KOPT-K1 (cell line): Measurements from ENCODE around the gene MYO9A.
"Not testable (repeated sequence)": the region's sequence is repeated elsewhere in the genome, so short reads cannot be mapped to it uniquely, and the experiment has no call there.

Experiments
- H3K27ac ChIP-seq: fragments of 200-600 bp; sonication (generic); 2 replicates; pipeline ENCODE4 v1.5.1; 2016; ENCODE audit warnings: antibody characterized with exemption, mild to moderate bottlenecking, low read depth, low read length; ENCODE audit not compliant: poor library complexity, severe bottlenecking
- H3K36me3 ChIP-seq: fragments of 200-600 bp; sonication (generic); 2 replicates; pipeline ENCODE4 v1.5.1; 2017; ENCODE audit warnings: antibody characterized with exemption, mild to moderate bottlenecking, low read length, moderate library complexity; ENCODE audit not compliant: insufficient read depth
- H3K9me3 ChIP-seq: fragments of 200-600 bp; sonication (generic); 2 replicates; pipeline ENCODE4 v1.5.1; 2017; ENCODE audit warnings: antibody characterized with exemption, low read length, mild to moderate bottlenecking; ENCODE audit not compliant: insufficient read depth, poor library complexity, severe bottlenecking

The MYO9A gene

DNA sequence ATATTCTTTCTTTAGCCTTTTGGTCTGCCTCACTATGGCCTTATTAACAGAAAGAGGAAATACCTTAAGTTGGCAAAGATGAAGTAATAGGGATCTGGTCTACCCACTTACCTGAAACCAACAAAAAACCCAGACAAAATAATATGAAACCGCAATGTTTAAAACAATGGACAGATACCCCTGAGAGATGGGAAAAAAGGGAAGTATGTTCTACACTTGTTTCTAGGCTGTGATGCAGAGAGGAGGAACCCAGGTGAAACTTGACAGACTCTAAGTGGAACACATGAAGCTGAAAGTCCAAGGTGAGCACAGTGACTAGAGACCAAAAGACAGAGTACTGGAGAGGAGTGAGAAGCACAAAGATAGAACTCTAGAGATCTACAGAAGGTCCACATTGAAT, 229.2 kb downstream of the MYO9A start:
- Histone ChIP-seq H3K27ac (no peak overlapping the region), H3K36me3 (peaks cover 26% of the 10 kb centered on the region), H3K9me3 (no peaks in the 10 kb centered on the region)

DNA sequence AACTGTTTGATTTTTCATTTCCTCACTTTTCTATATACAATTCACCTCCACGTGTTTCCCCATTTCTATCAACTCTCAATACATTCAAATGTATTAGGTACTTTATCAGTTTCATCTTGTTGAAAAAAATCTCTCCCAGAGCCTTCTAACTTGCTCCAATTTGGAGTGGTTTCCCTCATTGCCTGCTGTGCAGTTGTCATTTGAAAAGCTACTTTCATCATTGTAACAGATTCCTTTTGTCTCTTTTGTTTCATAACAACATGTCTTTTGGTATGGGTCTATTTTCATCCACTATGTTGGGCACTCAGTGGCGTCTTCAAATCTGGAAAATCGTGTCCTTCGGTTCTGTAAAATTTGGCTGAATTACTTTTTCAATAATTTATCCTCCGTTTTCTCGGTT, 232.6 kb downstream of the MYO9A start:
- Histone ChIP-seq H3K36me3 (peaks cover 20% of the 10 kb centered on the region; the same call in 1 of the 2 replicates), H3K27ac (no peak overlapping the region), H3K9me3 (no peaks in the 10 kb centered on the region)

DNA sequence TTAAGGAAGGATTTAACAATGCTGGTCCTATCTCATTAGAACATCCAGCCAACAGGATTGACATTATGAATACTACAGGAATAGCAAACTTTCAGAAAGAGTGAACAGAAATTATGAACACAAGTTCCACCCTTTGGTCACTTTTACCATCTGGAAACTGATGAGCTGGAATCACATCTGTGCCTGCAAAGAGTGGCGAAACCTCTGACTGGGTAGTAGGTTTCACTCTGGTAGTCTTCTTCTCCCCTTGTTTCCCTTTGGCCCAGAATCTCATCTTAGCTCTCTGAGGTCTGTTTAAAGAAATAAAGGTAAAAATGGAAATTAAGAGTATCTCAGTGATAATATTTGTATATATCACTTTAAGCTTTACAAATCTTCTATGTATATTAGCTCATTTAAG, 234.5 kb downstream of the MYO9A start:
- no peaks in the 10 kb centered on the region for H3K9me3 ChIP-seq
- H3K27ac ChIP-seq = no peak overlapping the region
- H3K36me3 ChIP-seq = peaks cover 36% of the 10 kb centered on the region

DNA sequence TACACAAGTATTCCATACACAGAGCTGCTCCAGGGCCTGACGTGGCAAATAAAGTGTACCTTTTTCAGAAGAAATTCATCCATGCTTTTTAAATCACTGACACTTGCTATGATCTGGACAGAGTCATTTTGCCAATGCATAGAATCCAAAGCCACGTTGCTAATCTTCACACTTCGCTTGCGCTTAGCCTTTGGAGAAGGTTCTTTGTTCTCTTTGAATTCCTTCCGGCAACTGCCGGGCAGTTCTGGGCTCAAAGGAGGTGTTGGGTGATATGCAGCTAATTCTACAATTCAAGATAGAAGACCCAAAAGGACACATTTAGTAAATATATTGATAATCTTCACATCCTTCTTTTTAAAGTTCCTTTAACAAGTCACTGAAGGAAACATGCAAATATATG, 237.7 kb downstream of the MYO9A start:
- Histone ChIP-seq H3K36me3 (peaks cover 31% of the 10 kb centered on the region), H3K9me3 (no peaks in the 10 kb centered on the region), H3K27ac (no peak overlapping the region)

DNA sequence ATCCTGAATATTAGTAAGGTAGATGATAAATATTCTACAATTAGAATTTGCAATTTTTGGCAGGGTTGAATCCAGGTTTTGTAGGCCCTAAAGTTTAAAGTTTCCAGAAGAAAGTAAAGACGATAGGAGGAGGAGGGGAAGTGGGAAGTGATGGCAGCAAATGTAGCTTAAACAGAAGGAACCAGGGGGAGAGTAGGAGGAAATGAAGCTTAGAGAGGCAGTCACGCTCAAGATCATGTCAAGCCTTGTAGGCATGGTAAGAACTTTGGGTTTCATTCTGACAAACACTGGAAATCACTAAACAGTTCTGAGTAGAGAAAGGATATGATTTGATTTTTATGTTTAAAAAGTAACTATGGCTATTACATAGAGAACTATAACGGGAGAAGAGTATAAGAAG, 243.7 kb downstream of the MYO9A start:
- H3K36me3 ChIP-seq = peaks cover 12% of the 10 kb centered on the region
- no peak overlapping the region for H3K27ac ChIP-seq
- no peaks in the 10 kb centered on the region for H3K9me3 ChIP-seq

DNA sequence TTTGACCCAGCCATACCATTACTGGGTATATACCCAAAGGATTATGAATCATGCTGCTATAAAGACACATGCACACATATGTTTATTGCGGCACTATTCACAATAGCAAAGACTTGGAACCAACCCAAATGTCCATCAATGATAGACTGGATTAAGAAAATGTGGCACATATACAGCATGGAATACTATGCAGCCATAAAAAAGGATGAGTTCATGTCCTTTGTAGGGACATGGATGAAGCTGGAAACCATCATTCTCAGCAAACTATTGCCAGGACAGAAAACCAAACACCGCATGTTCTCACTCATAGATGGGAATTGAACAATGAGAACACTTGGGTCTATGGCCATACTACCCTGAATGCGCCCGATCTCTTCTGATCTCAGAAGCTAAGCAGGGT, 259.7 kb downstream of the MYO9A start:
- not testable (repeated sequence) for H3K27ac ChIP-seq, H3K36me3 ChIP-seq, H3K9me3 ChIP-seq

DNA sequence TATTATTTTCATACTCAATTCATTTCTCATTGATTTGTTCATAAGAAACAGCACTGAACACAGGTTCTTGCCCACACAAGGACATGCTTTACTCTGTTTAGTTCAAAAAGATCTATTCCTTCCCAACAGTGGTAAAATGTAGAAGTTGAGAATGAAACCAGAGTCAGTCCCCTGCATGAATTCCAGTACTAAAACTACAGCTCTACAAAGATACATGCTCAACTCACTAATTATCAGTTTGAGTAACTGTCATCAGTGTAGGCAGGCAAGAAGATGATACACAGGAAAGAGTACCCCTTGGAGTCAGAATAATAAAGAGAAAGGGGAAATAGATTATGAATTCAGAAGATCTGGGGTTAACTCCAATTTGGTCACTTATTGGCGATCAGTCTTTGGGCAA, 264.4 kb downstream of the MYO9A start:
- Histone ChIP-seq H3K9me3 (no peaks in the 10 kb centered on the region), H3K36me3 (peaks cover 23% of the 10 kb centered on the region), H3K27ac (no peak overlapping the region)

DNA sequence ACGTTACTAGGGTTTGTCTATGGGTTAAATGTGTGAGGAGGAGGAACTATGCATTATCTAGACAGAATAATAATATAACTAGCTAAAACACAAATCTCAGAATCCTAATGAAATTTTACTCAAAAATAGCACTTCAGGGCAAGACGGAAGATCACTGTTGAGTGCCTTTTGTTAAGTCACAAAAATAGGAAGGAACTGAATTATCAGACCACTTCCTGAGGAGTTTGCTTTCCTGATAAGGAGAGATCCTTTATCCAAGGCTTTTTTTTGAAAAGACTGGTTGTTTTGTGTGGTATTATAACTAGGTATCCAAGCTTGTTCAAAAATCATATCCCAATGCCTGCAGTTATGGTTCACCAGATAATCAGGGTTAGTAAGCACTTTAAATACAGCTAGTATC, 273.0 kb downstream of the MYO9A start:
- Histone ChIP-seq H3K36me3 (peaks cover 38% of the 10 kb centered on the region), H3K27ac (no peak overlapping the region), H3K9me3 (no peaks in the 10 kb centered on the region)

DNA sequence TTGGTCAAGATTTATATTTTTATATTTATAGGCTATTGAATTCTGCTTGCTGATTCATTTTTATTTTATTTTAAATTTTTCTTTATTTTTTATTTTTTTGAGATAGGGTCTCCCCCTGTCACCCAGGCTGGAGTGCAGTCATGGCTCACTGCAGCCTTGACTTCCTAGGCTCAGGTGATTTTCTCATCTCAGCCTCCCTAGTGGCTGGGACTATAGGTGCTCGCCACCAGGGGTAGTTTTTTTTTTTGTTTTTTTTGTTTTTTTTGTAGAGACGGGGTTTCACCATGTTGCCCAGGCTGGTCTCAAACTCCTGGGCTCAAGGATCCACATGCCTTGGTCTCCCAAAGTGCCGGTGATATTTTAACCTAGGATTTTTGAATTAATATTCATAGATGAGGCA, 276.4 kb downstream of the MYO9A start:
- Histone ChIP-seq H3K9me3 (no peaks in the 10 kb centered on the region), H3K27ac (no peak overlapping the region), H3K36me3 (peaks cover 10% of the 10 kb centered on the region; the same call in 1 of the 2 replicates)

DNA sequence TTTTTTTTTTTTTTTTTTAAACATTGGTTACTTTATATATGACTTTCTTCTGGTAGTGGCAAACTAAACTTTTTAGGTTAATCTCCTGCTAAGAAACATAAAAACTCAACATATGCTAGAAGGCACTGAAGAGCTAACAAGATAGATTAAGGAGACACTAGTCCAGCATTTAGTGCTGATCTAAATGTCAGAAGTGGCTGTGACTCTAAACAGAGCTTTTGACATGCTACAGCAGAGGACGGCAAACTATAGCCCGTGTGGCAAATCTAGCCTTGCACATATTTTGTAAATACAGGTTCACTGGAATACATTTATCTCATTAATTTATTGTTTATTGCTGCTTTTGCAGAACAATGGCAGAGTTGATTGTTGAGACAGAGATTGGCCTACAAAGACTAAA, 287.0 kb downstream of the MYO9A start:
- no peak overlapping the region for H3K27ac ChIP-seq
- peaks cover 39% of the 10 kb centered on the region; the same call in 1 of the 2 replicates for H3K36me3 ChIP-seq
- H3K9me3 ChIP-seq = no peaks in the 10 kb centered on the region

DNA sequence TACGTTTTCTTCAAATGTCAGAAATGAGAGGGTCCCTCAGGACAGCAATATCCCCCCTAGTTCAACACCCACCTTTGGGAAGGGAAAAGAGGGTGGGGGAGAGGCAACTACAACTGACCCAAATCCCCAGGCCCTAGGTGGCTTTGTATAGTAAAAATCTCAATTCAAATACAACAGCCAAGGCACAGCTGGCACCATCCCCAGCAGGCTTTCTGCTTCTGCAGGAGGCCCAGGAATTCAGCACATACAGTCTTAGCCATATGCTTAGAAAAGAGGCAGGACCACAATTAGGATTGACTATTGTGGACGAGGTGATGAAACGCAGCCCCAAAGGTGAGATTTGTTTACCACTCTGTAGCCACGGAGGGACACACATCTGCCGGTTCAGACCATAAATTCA, 291.8 kb downstream of the MYO9A start:
- peaks cover 22% of the 10 kb centered on the region for H3K9me3 ChIP-seq
- H3K36me3 ChIP-seq = peaks cover 45% of the 10 kb centered on the region; the same call in 1 of the 2 replicates
- H3K27ac ChIP-seq = no peak overlapping the region

DNA sequence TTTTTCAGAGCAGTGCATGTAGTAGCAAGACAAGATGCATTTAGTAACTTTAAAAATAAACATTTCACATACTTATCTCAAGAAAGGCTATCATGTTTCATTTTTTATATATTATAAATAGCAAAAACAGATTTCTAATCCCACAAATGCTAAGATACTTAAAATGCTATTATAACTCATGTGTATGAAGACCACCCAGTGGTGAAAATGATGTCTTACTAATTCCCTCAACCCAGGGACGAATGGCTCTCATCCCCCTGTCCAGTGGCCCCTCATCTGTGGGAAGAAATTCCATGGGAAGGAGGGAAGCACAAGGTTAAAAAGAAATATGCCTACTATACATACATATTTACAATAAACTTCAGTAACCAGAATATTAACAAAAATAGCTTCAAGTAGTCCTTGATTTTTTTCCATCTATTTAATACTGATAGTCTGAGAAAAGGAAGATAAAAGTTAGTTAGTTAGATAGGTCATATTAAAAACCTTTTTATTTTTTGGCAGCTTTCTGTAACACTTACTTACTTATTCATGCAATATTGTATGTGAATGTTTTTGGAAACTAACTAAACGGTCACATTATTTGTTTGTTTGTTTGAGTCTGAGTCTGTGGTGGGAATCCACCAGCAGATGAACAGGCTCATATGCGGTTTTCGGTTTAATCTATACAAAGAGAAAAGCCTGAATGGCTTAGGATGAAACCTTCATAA, 292.8 kb downstream of the MYO9A start:
- Histone ChIP-seq H3K36me3 (peaks cover 45% of the 10 kb centered on the region; the same call in 1 of the 2 replicates), H3K9me3 (peaks cover 22% of the 10 kb centered on the region), H3K27ac (no peak overlapping the region)

DNA sequence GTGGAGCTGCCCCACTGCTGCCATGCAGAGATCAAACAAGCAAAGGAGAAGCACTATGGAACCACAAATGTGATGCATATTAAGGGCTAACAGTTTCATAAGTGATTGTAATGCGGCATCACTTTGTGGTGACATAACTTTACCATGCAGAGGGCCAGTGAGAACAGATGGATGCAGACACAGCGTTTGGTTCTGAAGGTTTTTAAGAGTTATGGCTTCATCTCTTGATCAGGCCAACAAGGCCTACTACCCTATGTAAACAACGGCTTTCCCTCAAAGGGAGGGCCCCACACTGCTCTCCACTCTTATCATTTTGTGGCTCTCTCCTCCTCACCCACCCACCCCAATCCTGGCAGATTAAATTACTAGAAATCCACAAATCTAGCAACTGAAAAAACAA, 294.1 kb downstream of the MYO9A start:
- peaks cover 22% of the 10 kb centered on the region for H3K9me3 ChIP-seq
- H3K36me3 ChIP-seq = peaks cover 32% of the 10 kb centered on the region; the same call in 1 of the 2 replicates
- no peak overlapping the region for H3K27ac ChIP-seq

DNA sequence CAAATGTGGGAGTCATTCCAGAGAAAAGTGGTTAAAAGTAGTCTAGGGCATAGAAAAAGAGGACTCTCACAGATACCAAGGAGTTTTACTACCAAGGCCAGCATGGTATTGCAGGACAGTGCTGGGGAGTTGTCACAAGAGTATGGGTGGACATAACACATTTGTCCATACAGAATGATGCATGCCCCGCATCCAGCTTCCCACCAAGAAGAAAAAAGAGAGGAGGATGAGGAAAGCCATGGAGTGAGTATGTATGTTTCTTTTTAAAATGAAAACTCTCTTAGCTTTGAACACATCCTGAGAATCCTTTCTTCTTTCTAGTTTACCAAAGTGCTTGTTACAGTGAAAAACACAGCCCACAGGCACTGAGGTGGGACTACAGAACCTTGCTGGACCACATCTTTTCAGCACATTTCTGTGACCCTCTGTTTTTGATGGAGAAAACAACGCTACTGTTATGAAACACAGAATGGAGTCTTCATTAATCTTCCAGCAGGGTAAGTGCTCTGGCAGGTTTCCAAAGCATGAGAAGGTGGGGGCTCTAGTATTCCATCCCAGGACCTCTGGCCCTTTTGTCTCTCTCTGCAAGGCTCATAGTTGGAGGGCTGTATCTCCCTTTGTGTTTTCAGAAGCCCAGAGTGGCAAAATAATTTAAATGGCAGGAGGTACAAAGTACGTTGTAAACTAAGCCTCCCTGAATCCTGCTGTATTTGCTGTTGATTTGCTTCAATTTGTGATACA, 294.9 kb downstream of the MYO9A start:
- H3K36me3 ChIP-seq = peaks cover 27% of the 10 kb centered on the region; the same call in 1 of the 2 replicates
- no peak overlapping the region for H3K27ac ChIP-seq

DNA sequence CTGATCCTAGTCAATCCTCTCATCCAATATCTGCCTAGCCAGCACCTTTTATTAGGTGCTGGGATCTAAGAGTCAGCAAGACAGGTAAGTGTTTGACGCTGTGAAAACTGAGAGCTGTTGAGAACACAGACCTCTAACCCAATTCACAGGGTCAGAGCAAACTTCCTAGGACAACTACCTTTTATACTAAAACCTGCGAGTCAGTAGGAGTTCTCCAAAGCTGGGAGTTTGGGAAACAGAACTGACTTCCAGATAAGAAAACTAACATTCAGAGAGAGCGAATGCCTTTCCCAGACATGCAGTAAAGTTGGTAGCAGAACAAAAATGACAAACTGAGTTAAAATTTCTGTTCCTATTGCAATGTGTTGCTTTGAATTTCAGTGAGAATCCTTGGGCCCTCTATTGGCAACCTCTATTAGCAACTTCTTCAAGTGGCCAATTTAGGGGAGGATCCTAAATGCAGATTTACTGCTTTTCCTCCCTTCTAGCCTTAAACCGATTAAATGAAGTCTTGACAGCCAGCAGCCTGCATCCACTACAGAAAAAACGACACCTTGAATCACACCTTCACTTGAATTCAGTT, 296.3 kb downstream of the MYO9A start:
- H3K27ac ChIP-seq = no peak overlapping the region
- peaks cover 22% of the 10 kb centered on the region for H3K9me3 ChIP-seq
- H3K36me3 ChIP-seq = peaks cover 13% of the 10 kb centered on the region; the same call in 1 of the 2 replicates

More for the DNA sequence above, 294.9 kb downstream of the MYO9A start:
- peaks cover 22% of the 10 kb centered on the region for H3K9me3 ChIP-seq
